GM23248 (cell line): Measurements from ENCODE around the gene RGN. TPM values are rescaled to one million over a fixed set of nuclear protein-coding genes. Genes with fewer than 3 reads are reported as not detected.
"Not testable (repeated sequence)": the region's sequence is repeated elsewhere in the genome, so short reads cannot be mapped to it uniquely, and the experiment has no call there.

ENCODE experiments used
- DNase-seq: peaks from one replicate; pipeline ENCODE4 v3.0.0-alpha.2; 2015
- H2AFZ ChIP-seq: fragments of 200-600 bp; sonication (generic); 2 replicates; pipeline ENCODE4 v1.6.1; 2016; ENCODE audit warnings: antibody characterized with exemption
- H3F3A ChIP-seq: fragments of 200-600 bp; sonication (generic); 2 replicates; pipeline ENCODE4 v1.6.1; 2016; ENCODE audit warnings: mild to moderate bottlenecking, antibody characterized with exemption, mixed run types; ENCODE audit not compliant: insufficient read depth
- H3K27ac ChIP-seq: fragments of 200-600 bp; sonication (generic); 2 replicates; pipeline ENCODE4 v1.5.1; 2016; ENCODE audit warnings: mild to moderate bottlenecking
- H3K27me3 ChIP-seq: fragments of 200-600 bp; sonication (generic); replicated peaks from 2 replicates; pipeline ENCODE4 v1.6.1; 2016; ENCODE audit warnings: mild to moderate bottlenecking; ENCODE audit not compliant: insufficient read depth
- H3K36me3 ChIP-seq: fragments of 200-600 bp; sonication (generic); 2 replicates; pipeline ENCODE4 v1.6.1; 2016; ENCODE audit warnings: low read depth, mild to moderate bottlenecking
- H3K4me1 ChIP-seq: fragments of 200-600 bp; sonication (generic); 2 replicates; pipeline ENCODE4 v1.6.1; 2016; ENCODE audit warnings: mild to moderate bottlenecking; ENCODE audit not compliant: insufficient read depth
- H3K4me2 ChIP-seq: fragments of 200-600 bp; sonication (generic); one replicate; pipeline ENCODE4 v1.6.1; 2016; ENCODE audit warnings: mild to moderate bottlenecking; ENCODE audit not compliant: unreplicated experiment
- H3K4me3 ChIP-seq: fragments of 200-600 bp; sonication (generic); 2 replicates; pipeline ENCODE4 v1.5.1; 2016; ENCODE audit warnings: mild to moderate bottlenecking
- H3K79me2 ChIP-seq: fragments of 200-600 bp; sonication (generic); 2 replicates; pipeline ENCODE4 v1.6.1; 2016; ENCODE audit warnings: mild to moderate bottlenecking; ENCODE audit not compliant: insufficient read depth
- H3K9ac ChIP-seq: fragments of 200-600 bp; sonication (generic); 2 replicates; pipeline ENCODE4 v1.6.1; 2016; ENCODE audit warnings: mild to moderate bottlenecking
- H3K9me2 ChIP-seq: fragments of 200-600 bp; sonication (generic); 2 replicates; pipeline ENCODE4 v1.6.1; 2016; ENCODE audit warnings: mixed run types, mild to moderate bottlenecking, moderate library complexity; ENCODE audit not compliant: insufficient read depth
- H3K9me3 ChIP-seq: fragments of 200-600 bp; sonication (generic); one replicate; pipeline ENCODE4 v1.6.1; 2017; ENCODE audit warnings: low read depth
- H4K20me1 ChIP-seq: fragments of 200-600 bp; sonication (generic); 2 replicates; pipeline ENCODE4 v1.6.0; 2016; ENCODE audit not compliant: insufficient read depth
- EZH2 ChIP-seq: fragments of 200-600 bp; sonication (generic); IDR thresholded peaks from 2 replicates; pipeline ENCODE4 v1.6.1; 2018; ENCODE audit warnings: antibody characterized with exemption, mild to moderate bottlenecking; ENCODE audit not compliant: insufficient read depth, poor library complexity, severe bottlenecking
- EZH2phosphoT487 ChIP-seq: fragments of 200-600 bp; sonication (generic); IDR thresholded peaks from 2 replicates; pipeline ENCODE4 v1.6.1; 2018; ENCODE audit warnings: antibody characterized with exemption, moderate library complexity, mild to moderate bottlenecking, low read depth; ENCODE audit not compliant: insufficient read depth
- WGBS, 2 experiments: methylation state at CpG; one replicate each; pipeline ENCODE4 v1.1.6; 2015 to 2017; ENCODE audit warnings: low lambda C conversion rate in 2 of 2, low coverage in 1 of 2; ENCODE audit errors: missing lambda C conversion rate in 2 of 2; 5-methylcytosine and 5-hydroxymethylcytosine counted together
- in situ Hi-C: fragments of 300-500 bp; cut with MboI; formaldehyde crosslinking; loops from 2 replicates; pipeline ENCODE4 v1.15.0; 2020
- polyA plus RNA-seq: library from polyadenylated mRNA; unstranded; fragments of >200 nt; fragmentation: Nextera tagmentation; extraction: Ambion mirVana; gene quantifications from 2 replicates; pipeline ENCODE4 v1.2.1, GENCODE V29; 2016
- total RNA-seq: library from RNA; depleted of rRNA; stranded (reverse); fragments of >200 nt; shearing (Covaris generic); gene quantifications from 2 replicates; pipeline ENCODE4 v1.2.3, GENCODE V29; 2014

The RGN gene
- total and polyA plus RNA-seq, 2 experiments from 2014 or later = 1.6 to 5.0 TPM

DNA sequence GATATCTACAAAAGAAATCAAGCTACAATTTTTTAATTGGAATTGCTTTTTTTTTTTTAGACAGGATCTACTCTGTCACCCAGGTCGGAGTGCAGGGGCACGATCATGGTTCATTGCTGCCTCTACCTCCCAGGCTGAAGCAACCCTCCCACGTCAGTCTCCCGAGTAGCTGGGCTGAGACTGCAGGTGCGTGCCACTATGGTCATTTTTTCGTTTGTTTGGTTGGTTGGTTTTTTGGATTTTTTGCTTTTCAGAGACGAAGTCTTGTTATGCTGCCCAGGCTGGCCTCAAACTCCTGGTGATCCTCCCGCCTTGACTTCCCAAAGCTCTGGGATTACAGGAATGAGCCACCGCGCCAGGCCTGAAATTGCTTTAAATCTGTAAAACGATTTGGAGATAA lies 15.6 kb downstream of the RGN start:
- WGBS, 2 experiments = 70 to 78% methylated on average over 9 to 11 of the region's 11 CpGs
- Histone ChIP-seq H3K27me3 (no peaks in the 10 kb centered on the region), H2AFZ (no peak overlapping the region), H3K36me3 (no peaks in the 10 kb centered on the region), H3K9ac (no peak overlapping the region), H3K4me3 (no peak overlapping the region), H3K4me2 (no peak overlapping the region), H3K27ac (no peak overlapping the region), H3K9me3 (no peaks in the 10 kb centered on the region), H3K9me2 (no peaks in the 10 kb centered on the region), H4K20me1 (no peaks in the 10 kb centered on the region), H3K4me1 (no peaks in the 10 kb centered on the region), H3F3A (no peaks in the 10 kb centered on the region), H3K79me2 (no peaks in the 10 kb centered on the region)
- no peak for TF ChIP-seq EZH2
- no peak for TF ChIP-seq EZH2phosphoT487
- no peak for DNase-seq
- in situ Hi-C loops = no loop called here

DNA sequence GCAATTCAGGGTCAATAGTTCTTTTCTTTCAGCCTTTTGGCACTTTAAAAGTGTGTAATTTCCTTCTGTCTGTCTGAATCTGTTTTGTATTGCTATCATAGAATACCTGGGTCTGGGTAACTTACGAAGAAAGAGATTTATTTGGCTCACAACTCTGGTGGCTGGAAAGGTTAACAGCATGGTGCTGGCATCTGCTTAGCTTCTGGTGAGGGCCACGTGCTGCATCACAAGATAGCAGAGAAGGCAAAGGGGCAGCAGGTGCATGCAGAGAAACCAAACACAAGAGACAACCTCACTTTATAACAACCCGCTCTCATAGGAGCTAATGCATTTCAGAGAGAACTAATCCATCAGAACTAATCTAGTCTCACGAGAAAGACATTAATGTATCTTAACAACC lies 18.8 kb downstream of the RGN start:
- no peaks in the 10 kb centered on the region for H3K36me3 ChIP-seq
- H3K4me3 ChIP-seq = no peak overlapping the region
- no peak overlapping the region for H3K27ac ChIP-seq
- H3K9ac ChIP-seq = no peak overlapping the region
- H3K27me3 ChIP-seq = no peaks in the 10 kb centered on the region
- H2AFZ ChIP-seq = no peak overlapping the region
- in situ Hi-C loops = no loop called here
- no peaks in the 10 kb centered on the region for H3F3A ChIP-seq
- WGBS, 2 experiments = 82 to 83% methylated on average over 4 of the region's 4 CpGs
- H3K4me2 ChIP-seq = no peak overlapping the region
- no peak for DNase-seq
- no peaks in the 10 kb centered on the region for H4K20me1 ChIP-seq
- no peaks in the 10 kb centered on the region for H3K9me2 ChIP-seq
- no peaks in the 10 kb centered on the region for H3K79me2 ChIP-seq
- TF ChIP-seq EZH2phosphoT487 (no peak), EZH2 (no peak)
- no peaks in the 10 kb centered on the region for H3K4me1 ChIP-seq
- H3K9me3 ChIP-seq = no peaks in the 10 kb centered on the region

GRCh38 chrX:47098338-47099094 lies 20.3 kb downstream of the RGN start:
- H3K9me2 ChIP-seq = no peaks in the 10 kb centered on the region
- no peaks in the 10 kb centered on the region for H3K27me3 ChIP-seq
- DNase-seq = no peak
- H3F3A ChIP-seq = no peaks in the 10 kb centered on the region
- no peaks in the 10 kb centered on the region for H3K36me3 ChIP-seq
- H3K9ac ChIP-seq = no peak overlapping the region
- H2AFZ ChIP-seq = no peak overlapping the region
- no peak for TF ChIP-seq EZH2
- no peak for TF ChIP-seq EZH2phosphoT487
- no peaks in the 10 kb centered on the region for H3K79me2 ChIP-seq
- no peak overlapping the region for H3K4me2 ChIP-seq
- H3K27ac ChIP-seq = no peak overlapping the region
- H3K9me3 ChIP-seq = no peaks in the 10 kb centered on the region
- 48 to 80% methylated on average over 2 of the region's 2 CpGs for WGBS, 2 experiments
- H3K4me1 ChIP-seq = no peaks in the 10 kb centered on the region
- no peaks in the 10 kb centered on the region for H4K20me1 ChIP-seq
- no peak overlapping the region for H3K4me3 ChIP-seq
- in situ Hi-C loops = no loop called here

DNA sequence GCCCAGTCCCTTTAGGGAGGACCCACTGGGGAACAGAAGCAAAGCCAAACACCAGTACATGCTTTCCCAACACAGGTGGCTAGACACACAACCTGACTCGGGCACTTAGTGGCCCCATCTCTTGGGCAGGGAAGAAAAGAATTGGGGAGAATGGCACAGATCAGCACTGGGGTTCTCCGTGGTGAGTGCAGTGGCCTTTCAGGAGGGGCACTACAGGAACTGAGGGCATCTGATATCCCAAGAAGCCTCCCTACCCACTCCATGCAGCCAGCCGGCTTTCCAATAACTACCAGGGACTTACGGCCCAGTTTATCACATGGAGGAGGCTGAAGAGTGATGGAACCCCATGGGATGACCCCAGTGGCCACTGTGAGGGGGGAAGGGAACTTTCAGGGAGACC lies 23.0 kb downstream of the RGN start:
- Histone ChIP-seq H4K20me1 (no peaks in the 10 kb centered on the region), H2AFZ (no peak overlapping the region), H3K4me2 (no peak overlapping the region), H3F3A (no peaks in the 10 kb centered on the region), H3K27ac (no peak overlapping the region), H3K4me3 (no peak overlapping the region), H3K36me3 (no peaks in the 10 kb centered on the region), H3K9me3 (no peaks in the 10 kb centered on the region), H3K9ac (no peak overlapping the region), H3K79me2 (no peaks in the 10 kb centered on the region), H3K4me1 (no peaks in the 10 kb centered on the region), H3K9me2 (no peaks in the 10 kb centered on the region), H3K27me3 (no peaks in the 10 kb centered on the region)
- in situ Hi-C loops = no loop called here
- no peak for DNase-seq
- 71 to 74% methylated on average over 4 of the region's 4 CpGs for WGBS, 2 experiments
- TF ChIP-seq EZH2 (no peak), EZH2phosphoT487 (no peak)

GRCh38 chrX:47110936-47111615 lies 32.8 kb downstream of the RGN start:
- H3K9me3 ChIP-seq, H3K27me3 ChIP-seq, H3F3A ChIP-seq, H3K79me2 ChIP-seq, H3K4me3 ChIP-seq, in situ Hi-C loops, H3K4me2 ChIP-seq, H4K20me1 ChIP-seq, H3K4me1 ChIP-seq, H3K9me2 ChIP-seq, H3K36me3 ChIP-seq, H3K9ac ChIP-seq, DNase-seq, H3K27ac ChIP-seq, H2AFZ ChIP-seq: not testable (repeated sequence)
- 91 to 97% methylated on average over 18 to 20 of the region's 40 CpGs for WGBS, 2 experiments
